GM19043 (cell line): ENCODE results near the gene C1QTNF6.
"Not testable (repeated sequence)": the region's sequence is repeated elsewhere in the genome, so short reads cannot be mapped to it uniquely, and the experiment has no call there.

Experiments
- ATAC-seq: cut with Tn5 transposase; IDR thresholded peaks from one replicate; pipeline ENCODE4 v1.9.1; 2021; ENCODE audit warnings: low read depth; ENCODE audit not compliant: unreplicated experiment

C1QTNF6 gene

GRCh38 chr22:37208401-37209139 lies 20.5 kb upstream of the C1QTNF6 start:
- no peak for ATAC-seq

DNA sequence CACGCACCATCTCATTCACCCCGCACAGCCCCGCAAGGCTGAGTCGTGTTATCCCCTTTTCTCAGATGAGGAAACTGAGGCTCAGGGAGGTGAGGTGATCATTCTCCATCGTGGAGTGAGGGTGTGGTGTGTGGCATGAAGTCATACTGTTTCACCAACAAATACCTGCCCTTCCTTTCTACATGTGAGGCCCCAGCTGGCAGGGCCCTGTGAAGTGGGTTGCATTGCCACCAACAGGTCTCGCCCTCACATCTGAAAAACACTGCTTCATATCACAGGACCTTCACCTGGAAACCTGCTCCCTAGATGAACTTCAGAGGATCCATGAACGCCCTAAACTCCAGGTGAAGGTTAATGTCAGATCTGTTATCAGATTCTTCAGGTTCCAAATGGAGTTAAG lies 19.9 kb upstream of the C1QTNF6 start:
- ATAC-seq = no peak

DNA sequence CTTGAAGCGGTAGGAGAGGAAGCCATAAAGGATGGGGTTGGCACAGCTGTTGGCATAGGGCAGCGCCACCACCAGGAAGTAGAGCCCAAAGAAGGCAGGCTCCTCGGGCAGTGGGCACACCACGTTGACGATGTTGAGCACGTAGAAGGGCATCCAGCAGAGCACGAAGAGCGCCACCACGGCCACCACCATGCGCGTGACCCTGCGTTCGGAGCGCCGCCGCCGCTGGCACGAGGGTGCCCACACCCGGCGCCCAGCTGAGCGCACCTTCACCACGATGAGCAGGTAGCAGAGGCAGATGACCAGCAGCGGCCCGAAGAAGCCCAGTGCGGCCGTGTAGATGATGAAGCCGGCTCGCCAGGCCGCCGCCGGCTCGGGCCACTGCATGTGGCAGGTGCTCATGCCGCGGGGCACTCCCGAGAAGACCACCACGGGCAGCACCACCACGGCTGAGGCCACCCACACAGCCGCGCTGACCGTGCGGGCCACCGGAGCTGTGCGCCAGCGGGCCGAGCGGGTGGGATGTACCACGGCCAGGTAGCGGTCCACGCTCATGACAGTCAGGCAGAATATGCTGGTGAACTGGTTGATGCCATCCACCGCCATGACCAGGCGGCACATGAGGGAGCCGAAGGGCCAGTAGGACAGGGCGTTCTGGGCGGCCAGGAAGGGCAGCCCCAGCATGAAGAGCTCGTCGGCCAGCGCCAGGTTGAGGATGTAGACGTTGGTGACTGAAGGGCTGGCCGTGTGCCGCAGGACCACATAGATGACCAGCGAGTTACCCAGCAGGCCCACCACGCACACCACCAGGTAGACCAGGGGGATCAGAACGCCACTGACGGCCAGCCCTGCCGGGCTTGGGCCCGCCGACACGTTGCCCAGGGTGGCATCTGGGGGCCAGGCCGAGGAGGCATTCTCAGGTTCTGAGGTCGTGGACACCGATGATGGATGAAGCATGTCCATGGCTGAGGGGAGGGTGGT lies 19.1 kb upstream of the C1QTNF6 start:
- ATAC-seq = no peak

DNA sequence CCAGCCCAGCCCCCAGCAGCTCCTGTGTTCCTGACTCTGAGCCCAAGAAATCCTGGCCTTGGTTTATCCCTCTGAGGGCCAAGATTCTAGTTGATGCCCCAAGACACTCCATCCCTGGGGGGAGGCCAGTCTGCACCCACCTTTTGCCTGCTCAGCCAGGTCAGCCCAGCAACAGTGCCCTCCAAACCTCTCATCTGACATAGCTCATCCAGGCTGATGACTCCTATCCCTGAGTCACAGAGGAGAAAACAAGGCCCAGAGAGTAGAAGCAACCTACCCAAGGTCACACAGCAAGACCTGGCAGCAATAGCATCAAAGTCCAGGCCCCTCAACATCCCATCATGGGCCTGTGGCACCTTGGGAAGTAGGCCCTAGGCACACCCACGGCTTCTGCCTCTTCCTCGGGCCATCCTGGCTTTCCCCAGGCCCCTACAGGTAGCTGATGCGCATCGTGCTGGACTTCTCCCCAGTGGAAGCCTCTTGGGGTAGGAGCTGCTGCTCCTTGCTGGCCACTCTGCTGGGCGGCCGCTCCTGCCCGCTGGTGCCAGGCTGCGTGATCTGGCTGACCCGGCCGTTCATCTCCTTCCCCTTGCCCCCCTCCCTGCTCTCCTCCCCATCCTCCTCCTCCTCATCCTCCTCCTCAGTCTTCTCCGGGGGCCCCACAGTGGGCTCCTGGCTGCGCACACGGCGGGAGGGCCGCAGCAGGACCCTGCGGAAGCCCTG lies 18.2 kb upstream of the C1QTNF6 start:
- no peak for ATAC-seq

GRCh38 chr22:37205046-37205445 lies 17.0 kb upstream of the C1QTNF6 start:
- ATAC-seq = no peak

GRCh38 chr22:37204045-37204655 lies 16.1 kb upstream of the C1QTNF6 start:
- no peak for ATAC-seq

- ATAC-seq = no peak
These were observed 15.5 kb upstream of the C1QTNF6 start for GRCh38 chr22:37203354-37204044.

DNA sequence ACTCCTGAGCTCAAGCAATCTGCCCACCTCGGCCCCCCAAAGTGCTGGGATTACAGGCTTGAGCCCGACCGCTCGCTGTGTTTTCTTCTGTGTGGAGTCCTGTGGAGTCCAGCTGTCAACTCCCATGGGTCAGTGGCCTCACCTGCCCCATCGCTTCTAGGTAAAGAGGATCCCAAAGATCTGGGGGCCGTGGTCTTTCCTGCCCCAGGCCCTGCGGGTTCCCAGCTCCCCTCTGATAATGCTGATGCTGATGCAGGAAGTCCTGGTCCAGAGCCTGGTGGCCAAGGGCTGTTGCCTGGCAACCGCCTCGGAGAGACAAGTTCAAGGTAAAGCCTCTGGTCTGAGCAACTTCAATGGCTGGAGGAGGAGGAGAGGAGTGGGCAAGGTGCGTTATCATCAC lies 14.7 kb upstream of the C1QTNF6 start:
- ATAC-seq = no peak

GRCh38 chr22:37202001-37202555 lies 14.0 kb upstream of the C1QTNF6 start:
- no peak for ATAC-seq

- not testable (repeated sequence) for ATAC-seq
These were observed 13.4 kb upstream of the C1QTNF6 start for GRCh38 chr22:37201443-37201820.

DNA sequence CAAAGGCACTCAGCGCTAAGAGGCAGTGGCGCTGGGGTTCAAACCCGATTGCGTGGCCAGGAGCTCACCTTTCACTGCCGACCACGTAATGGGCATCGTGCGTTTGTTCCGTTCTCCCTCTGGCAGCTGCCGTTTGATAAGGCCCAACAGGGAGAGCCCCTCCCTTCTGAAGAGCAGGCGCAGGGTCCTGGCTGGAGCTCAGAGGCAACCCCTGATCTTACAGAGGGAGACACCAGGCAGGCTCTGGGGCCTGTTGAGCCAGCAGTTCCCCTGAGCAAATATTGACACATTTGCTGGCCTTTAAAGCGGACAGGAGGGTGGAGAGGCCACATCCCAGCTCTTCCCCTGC lies 11.7 kb upstream of the C1QTNF6 start:
- ATAC-seq = no peak

DNA sequence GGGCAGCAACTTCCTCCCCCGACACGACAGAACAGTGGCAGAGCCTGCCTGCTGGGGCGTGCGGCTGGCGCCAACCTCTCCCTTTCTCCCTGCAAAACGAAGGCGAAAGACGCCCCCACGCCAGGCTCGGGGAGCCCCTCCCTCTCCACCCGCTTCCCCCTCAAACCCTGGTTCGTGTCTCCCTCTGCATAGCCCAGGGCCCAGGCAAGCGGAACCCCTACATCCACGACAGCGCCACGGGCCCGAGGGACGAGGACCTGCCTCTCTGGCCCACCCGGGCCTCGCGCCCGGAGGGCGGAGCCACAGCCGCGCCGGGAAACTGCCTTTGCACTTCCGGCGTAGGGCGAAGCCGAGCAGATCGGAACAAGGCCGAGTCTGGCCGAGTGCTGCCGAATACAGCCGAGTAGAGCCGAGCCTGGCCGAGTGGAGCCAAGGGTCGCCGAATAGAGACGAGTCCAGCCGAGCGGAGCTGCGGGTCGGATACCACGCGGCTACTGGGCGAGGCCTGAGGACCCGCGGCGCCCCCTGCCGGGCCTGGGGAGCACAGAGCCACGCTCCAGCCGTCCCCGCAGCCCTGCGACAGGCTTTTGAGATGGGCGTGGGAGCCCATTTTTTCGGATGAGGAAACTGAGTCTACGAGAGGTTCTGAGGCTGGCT lies 11.2 kb upstream of the C1QTNF6 start:
- ATAC-seq = peak; percentile 90

GRCh38 chr22:37198258-37199102 lies 10.4 kb upstream of the C1QTNF6 start:
- ATAC-seq = no peak

- no peak for ATAC-seq
These were observed 9.6 kb upstream of the C1QTNF6 start for GRCh38 chr22:37197451-37198257.

GRCh38 chr22:37196539-37197450 lies 8.7 kb upstream of the C1QTNF6 start:
- no peak for ATAC-seq

- ATAC-seq = no peak
These were observed 7.9 kb upstream of the C1QTNF6 start for GRCh38 chr22:37195921-37196320.

GRCh38 chr22:37194750-37195149 lies 6.7 kb upstream of the C1QTNF6 start:
- no peak for ATAC-seq
